CD14-positive monocyte (primary cell): ENCODE results near the gene YJU2. TPM values are rescaled to one million over a fixed set of nuclear protein-coding genes. Genes with fewer than 3 reads are reported as not detected.
A peak's percentile ranks its signal among the peaks of the same experiment; 100 is the strongest.

Experiments used
- DNase-seq, 3 donors: peaks; one replicate each; pipeline ENCODE4 v3.0.0-alpha.2; 2011 to 2022
- H2AFZ ChIP-seq: 2 replicates; pipeline ENCODE4 v1.6.0; 2012; ENCODE audit warnings: mild to moderate bottlenecking, low read depth, low read length, inconsistent platforms; ENCODE audit not compliant: insufficient read depth, poor library complexity, severe bottlenecking
- H3K27ac ChIP-seq, 2 donors: 1 replicate in 1 of 2; 2 replicates in 1 of 2; pipeline ENCODE4 v1.5.1; 2012 to 2013; ENCODE audit warnings: low read length in 2 of 2, control low read depth in 1 of 2, inconsistent platforms in 1 of 2, low read depth in 1 of 2, mild to moderate bottlenecking in 1 of 2
- H3K27me3 ChIP-seq, 2 donors: one replicate each; pipeline versions ENCODE4 v1.6.0 to v1.6.1; 2011 to 2013; ENCODE audit warnings: low read length in 2 of 2; ENCODE audit not compliant: control insufficient read depth in 2 of 2, insufficient read depth in 2 of 2
- H3K36me3 ChIP-seq, 2 donors: replicated peaks in 1 of 2; 1 replicate in 1 of 2; 2 replicates in 1 of 2; pipeline versions ENCODE4 v1.5.1 to v1.6.1; 2012 to 2013; ENCODE audit warnings: low read length in 2 of 2, control low read depth in 1 of 2, inconsistent platforms in 1 of 2, mild to moderate bottlenecking in 1 of 2; ENCODE audit not compliant: insufficient read depth in 2 of 2, control insufficient read depth in 1 of 2
- H3K4me1 ChIP-seq, 2 donors: 1 replicate in 1 of 2; 2 replicates in 1 of 2; pipeline versions ENCODE4 v1.5.1 to v1.6.1; 2012 to 2013; ENCODE audit warnings: low read length in 2 of 2, control low read depth in 1 of 2, inconsistent platforms in 1 of 2, mild to moderate bottlenecking in 1 of 2, moderate library complexity in 1 of 2; ENCODE audit not compliant: insufficient read depth in 2 of 2, control insufficient read depth in 1 of 2
- H3K4me2 ChIP-seq: replicated peaks from 2 replicates; pipeline ENCODE3; 2012; ENCODE audit warnings: low read length, moderate library complexity, mild to moderate bottlenecking; ENCODE audit not compliant: poor library complexity, severe bottlenecking; ENCODE audit errors: extremely low read depth
- H3K4me3 ChIP-seq, 3 experiments: fragments of 200-600 bp in 1 of 3; sonication (generic) in 1 of 3; replicated peaks in 1 of 3; 1 replicate in 2 of 3; 2 replicates in 1 of 3; pipeline ENCODE4 v1.5.1; 2011 to 2013; ENCODE audit warnings: low read length in 3 of 3, mild to moderate bottlenecking in 3 of 3, control low read depth in 2 of 3, low read depth in 2 of 3, inconsistent platforms in 1 of 3, moderate library complexity in 1 of 3
- H3K79me2 ChIP-seq: 2 replicates; pipeline ENCODE4 v1.6.0; 2012; ENCODE audit warnings: mild to moderate bottlenecking, control low read depth, inconsistent platforms, low read length, moderate library complexity; ENCODE audit not compliant: insufficient read depth
- H3K9ac ChIP-seq: 2 replicates; pipeline ENCODE4 v1.6.0; 2017; ENCODE audit warnings: low read length, mild to moderate bottlenecking; ENCODE audit not compliant: insufficient read depth, poor library complexity, severe bottlenecking
- H3K9me3 ChIP-seq, 2 donors: replicated peaks in 1 of 2; 1 replicate in 1 of 2; 2 replicates in 1 of 2; pipeline versions ENCODE4 v1.5.1 to v1.6.1; 2012 to 2013; ENCODE audit warnings: low read length in 2 of 2, control low read depth in 1 of 2; ENCODE audit not compliant: control insufficient read depth in 1 of 2, insufficient read depth in 1 of 2
- H4K20me1 ChIP-seq: 2 replicates; pipeline ENCODE4 v1.6.0; 2012; ENCODE audit warnings: mild to moderate bottlenecking, low read length, control low read depth, moderate library complexity; ENCODE audit not compliant: insufficient read depth
- H3K27ac Mint-ChIP-seq, 7 donors: one replicate each; pipeline ENCODE4 v1.8.0; 2020; ENCODE audit warnings: mild to moderate bottlenecking in 7 of 7, mixed read lengths in 7 of 7, moderate library complexity in 6 of 7, inconsistent platforms in 2 of 7
- H3K27me3 Mint-ChIP-seq, 3 donors: one replicate each; pipeline ENCODE4 v1.8.0; 2021 to 2022; ENCODE audit warnings: low read depth in 3 of 3, mild to moderate bottlenecking in 3 of 3, mixed read lengths in 3 of 3, moderate library complexity in 3 of 3, inconsistent platforms in 1 of 3
- H3K36me3 Mint-ChIP-seq, 2 donors: one replicate each; pipeline ENCODE4 v1.8.0; 2020; ENCODE audit warnings: mixed read lengths in 2 of 2, inconsistent platforms in 1 of 2, mild to moderate bottlenecking in 1 of 2
- H3K4me1 Mint-ChIP-seq: one replicate; pipeline ENCODE4 v1.8.0; 2020; ENCODE audit warnings: mild to moderate bottlenecking, mixed read lengths
- H3K4me3 Mint-ChIP-seq, 2 donors: one replicate each; pipeline ENCODE4 v1.8.0; 2020; ENCODE audit warnings: mild to moderate bottlenecking in 2 of 2, mixed read lengths in 2 of 2, moderate library complexity in 1 of 2
- H3K9me3 Mint-ChIP-seq, 7 donors: one replicate each; pipeline ENCODE4 v1.8.0; 2020 to 2022; ENCODE audit warnings: mixed read lengths in 7 of 7, mild to moderate bottlenecking in 6 of 7, moderate library complexity in 6 of 7, inconsistent platforms in 2 of 7
- WGBS: methylation state at CpG from one replicate; pipeline ENCODE4 v1.1.5; 2013; ENCODE audit warnings: missing lambda C conversion rate; ENCODE audit not compliant: insufficient coverage; 5-methylcytosine and 5-hydroxymethylcytosine counted together
- intact Hi-C, 2 donors: fragments of 100-400 bp; cut with micrococcal nuclease; formaldehyde crosslinking; loops; one replicate each; pipeline versions ENCODE4 v1.15.0 to v1.15.1; 2023
- polyA plus RNA-seq, 3 donors: library from polyadenylated mRNA; depleted of rRNA in 1 of 3; unstranded in 2 of 3; stranded (reverse) in 1 of 3; fragments of 300-500 nt in 2 of 3; fragments of >200 nt in 1 of 3; fragmentation: Illumina TruSeq in 2 of 3; gene quantifications; 1 replicate in 2 of 3; 2 replicates in 1 of 3; pipeline ENCODE4 v1.2.3, GENCODE V29; 2012 to 2021
- TF ChIP-seq, protein P1 (sequence below): fragments of 200-600 bp; IDR thresholded peaks from one replicate; pipeline ENCODE4 v1.8.0; 2022; ENCODE audit warnings: antibody characterized with exemption, mild to moderate bottlenecking

Gene YJU2
- polyA plus RNA-seq, 3 donors: 8.6 to 19.3 (median 13.4) TPM

GRCh38 chr19:4279530-4280422 is 32.9 kb downstream of the YJU2 start:
- peaks cover 20 to 32% of the 10 kb centered on the region in 2 donors for H3K27me3 ChIP-seq
- 4% methylated on average over 71 of the region's 71 CpGs for WGBS
- peaks cover 0 to 7% (median 3%) of the 10 kb centered on the region in 7 donors for H3K9me3 Mint-ChIP-seq

GRCh38 chr19:4284176-4284958 is 37.5 kb downstream of the YJU2 start:
- 45% methylated on average over 12 of the region's 20 CpGs for WGBS
- no peaks in the 10 kb centered on the region for H3K36me3 ChIP-seq
- H4K20me1 ChIP-seq: no peaks in the 10 kb centered on the region
- peaks cover 24 to 39% (median 30%) of the 10 kb centered on the region in 3 donors for H3K27me3 Mint-ChIP-seq
- H3K4me2 ChIP-seq: no peak overlapping the region
- TF ChIP-seq, protein P1, sequence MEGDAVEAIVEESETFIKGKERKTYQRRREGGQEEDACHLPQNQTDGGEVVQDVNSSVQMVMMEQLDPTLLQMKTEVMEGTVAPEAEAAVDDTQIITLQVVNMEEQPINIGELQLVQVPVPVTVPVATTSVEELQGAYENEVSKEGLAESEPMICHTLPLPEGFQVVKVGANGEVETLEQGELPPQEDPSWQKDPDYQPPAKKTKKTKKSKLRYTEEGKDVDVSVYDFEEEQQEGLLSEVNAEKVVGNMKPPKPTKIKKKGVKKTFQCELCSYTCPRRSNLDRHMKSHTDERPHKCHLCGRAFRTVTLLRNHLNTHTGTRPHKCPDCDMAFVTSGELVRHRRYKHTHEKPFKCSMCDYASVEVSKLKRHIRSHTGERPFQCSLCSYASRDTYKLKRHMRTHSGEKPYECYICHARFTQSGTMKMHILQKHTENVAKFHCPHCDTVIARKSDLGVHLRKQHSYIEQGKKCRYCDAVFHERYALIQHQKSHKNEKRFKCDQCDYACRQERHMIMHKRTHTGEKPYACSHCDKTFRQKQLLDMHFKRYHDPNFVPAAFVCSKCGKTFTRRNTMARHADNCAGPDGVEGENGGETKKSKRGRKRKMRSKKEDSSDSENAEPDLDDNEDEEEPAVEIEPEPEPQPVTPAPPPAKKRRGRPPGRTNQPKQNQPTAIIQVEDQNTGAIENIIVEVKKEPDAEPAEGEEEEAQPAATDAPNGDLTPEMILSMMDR: no peak
- no peak overlapping the region for H3K27ac Mint-ChIP-seq
- H3K4me3 Mint-ChIP-seq: no peak overlapping the region
- peaks cover 11 to 14% of the 10 kb centered on the region in 2 donors for H3K27me3 ChIP-seq
- H2AFZ ChIP-seq: no peak overlapping the region
- no peak overlapping the region for H3K9ac ChIP-seq
- peaks cover 0 to 2% of the 10 kb centered on the region in 2 donors for H3K36me3 Mint-ChIP-seq
- intact Hi-C loops: no loop called here
- peaks cover 5% of the 10 kb centered on the region for H3K4me1 Mint-ChIP-seq
- no peaks in the 10 kb centered on the region for H3K9me3 ChIP-seq
- no peak for DNase-seq
- no peak overlapping the region for H3K4me3 ChIP-seq
- no peaks in the 10 kb centered on the region for H3K4me1 ChIP-seq
- no peaks in the 10 kb centered on the region for H3K79me2 ChIP-seq
- peaks cover 0 to 5% (median 0%) of the 10 kb centered on the region in 7 donors for H3K9me3 Mint-ChIP-seq
- H3K27ac ChIP-seq: no peak overlapping the region

More at GRCh38 chr19:4279530-4280422, 32.9 kb downstream of the YJU2 start:
- DNase-seq: no peak
- no peaks in the 10 kb centered on the region for H3K79me2 ChIP-seq
- no peak overlapping the region for H3K27ac Mint-ChIP-seq
- no peak overlapping the region for H2AFZ ChIP-seq
- H3K4me3 ChIP-seq: no peak overlapping the region
- TF ChIP-seq, protein P1: no peak
- H3K4me1 Mint-ChIP-seq: peaks cover 4% of the 10 kb centered on the region
- H3K9me3 ChIP-seq: no peaks in the 10 kb centered on the region
- H3K9ac ChIP-seq: no peak overlapping the region
- no peaks in the 10 kb centered on the region for H3K4me1 ChIP-seq
- H3K4me2 ChIP-seq: no peak overlapping the region
- peaks cover 0 to 2% of the 10 kb centered on the region in 2 donors for H3K36me3 Mint-ChIP-seq
- no peak overlapping the region for H3K27ac ChIP-seq
- H3K36me3 ChIP-seq: no peaks in the 10 kb centered on the region
- intact Hi-C loops: no loop called here
- H3K27me3 Mint-ChIP-seq: peaks cover 40 to 61% (median 42%) of the 10 kb centered on the region in 3 donors
- no peaks in the 10 kb centered on the region for H4K20me1 ChIP-seq
- H3K4me3 Mint-ChIP-seq: peak overlapping the region in 1 of 2 donors; percentile 85
